GM18517 (cell line): ENCODE measurements around the gene LIMK1.

Experiments
- ATAC-seq: cut with Tn5 transposase; IDR thresholded peaks from one replicate; pipeline ENCODE4 v1.9.1; 2021; ENCODE audit warnings: mild to moderate bottlenecking, moderate library complexity; ENCODE audit not compliant: unreplicated experiment

LIMK1 gene

DNA sequence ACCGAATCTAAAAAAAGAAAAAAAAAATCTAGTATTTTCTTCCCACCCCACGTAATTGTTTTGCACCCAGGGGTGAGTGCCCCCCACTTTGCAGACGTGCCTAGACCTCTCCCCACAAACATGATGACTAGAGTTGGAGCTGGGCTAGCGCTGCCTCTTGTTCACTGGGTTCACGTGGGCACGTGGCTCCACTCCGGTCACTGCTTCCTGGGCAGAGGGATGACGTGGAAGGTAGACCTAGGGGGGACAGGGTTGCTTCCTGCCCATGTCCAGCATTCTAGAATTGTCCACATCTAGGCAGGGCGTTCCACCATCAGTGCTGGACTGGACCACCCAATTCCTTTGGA is 861 bp upstream of the LIMK1 start:
- no peak for ATAC-seq

DNA sequence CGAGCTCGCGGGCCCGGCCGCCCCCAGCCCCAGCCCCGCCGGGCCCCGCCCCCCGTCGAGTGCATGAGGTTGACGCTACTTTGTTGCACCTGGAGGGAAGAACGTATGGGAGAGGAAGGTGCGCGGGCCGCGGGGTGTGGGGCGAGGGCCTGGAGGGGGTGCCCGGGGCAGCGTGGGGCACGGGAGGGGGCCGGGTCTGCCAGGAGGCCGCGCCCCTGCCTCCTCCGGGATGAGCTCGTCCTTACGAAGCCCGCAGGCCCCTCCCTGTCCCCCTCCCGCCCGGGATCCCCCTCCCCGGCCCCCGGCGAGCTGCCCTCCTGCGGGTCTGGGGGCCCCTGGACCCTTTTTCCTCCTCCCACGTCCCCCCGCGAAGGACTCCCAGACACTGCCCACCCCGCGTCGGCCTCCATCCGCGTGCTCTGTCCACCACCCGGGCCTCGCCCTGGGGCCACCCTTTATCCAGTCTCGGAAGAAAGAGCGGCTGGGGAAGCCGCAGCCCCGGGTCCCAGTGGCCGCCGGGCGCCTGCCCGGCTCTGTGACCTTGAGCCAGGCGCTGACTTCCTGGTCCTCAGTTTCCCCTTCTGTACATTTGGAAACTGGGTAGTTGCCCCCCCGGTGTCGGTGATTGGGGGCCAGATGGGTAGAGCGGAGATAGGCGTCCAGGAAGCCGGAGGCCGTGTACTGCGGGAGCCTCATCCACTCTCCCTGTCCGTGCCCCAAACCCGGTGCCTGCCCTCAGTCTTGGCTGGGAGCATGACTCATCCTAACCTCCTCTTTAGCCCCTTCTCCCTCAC is 521 bp downstream of the LIMK1 start:
- peak; percentile 38 for ATAC-seq

DNA sequence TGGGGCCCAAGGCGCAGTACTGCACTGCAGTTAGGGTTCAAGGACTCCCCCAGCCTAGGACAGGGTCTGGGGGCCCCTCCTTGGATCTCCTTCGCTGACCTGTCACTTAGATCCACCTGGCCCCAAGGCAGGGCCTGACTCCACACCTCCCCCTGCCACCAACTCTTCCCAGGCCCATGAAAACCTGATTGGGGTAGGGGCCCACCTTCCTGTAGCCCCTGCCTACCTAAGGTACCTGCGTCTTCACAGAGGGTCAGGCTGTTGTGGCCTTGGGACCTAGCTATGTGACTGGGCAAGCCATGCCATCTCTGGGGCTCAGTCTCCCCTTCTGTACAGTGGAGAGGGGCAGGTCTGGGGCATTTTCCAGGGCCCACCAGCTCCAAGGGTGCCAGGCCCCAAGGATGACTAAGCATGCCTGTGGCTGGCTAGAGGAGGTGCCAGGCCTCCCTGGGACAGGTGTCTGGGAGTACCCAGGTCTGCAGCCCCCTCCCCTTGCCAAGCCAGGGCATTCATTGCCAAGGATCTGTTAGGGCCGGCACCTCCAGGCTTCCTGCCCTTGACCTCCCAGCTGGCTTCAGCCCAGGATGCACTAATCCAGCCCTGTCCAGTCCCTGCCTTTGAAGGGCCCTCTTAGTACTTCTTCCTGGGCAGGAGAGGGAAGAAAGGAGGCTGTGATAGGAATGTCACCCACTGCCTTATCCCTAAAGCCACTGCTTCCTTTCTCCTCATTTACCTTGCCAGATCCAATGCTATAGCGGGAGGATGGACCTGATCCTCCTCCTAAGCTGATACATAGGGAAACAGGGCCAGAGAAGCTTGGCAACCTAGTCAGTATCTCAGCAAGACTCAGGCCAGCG is 1.3 kb downstream of the LIMK1 start:
- ATAC-seq, result no peak

DNA sequence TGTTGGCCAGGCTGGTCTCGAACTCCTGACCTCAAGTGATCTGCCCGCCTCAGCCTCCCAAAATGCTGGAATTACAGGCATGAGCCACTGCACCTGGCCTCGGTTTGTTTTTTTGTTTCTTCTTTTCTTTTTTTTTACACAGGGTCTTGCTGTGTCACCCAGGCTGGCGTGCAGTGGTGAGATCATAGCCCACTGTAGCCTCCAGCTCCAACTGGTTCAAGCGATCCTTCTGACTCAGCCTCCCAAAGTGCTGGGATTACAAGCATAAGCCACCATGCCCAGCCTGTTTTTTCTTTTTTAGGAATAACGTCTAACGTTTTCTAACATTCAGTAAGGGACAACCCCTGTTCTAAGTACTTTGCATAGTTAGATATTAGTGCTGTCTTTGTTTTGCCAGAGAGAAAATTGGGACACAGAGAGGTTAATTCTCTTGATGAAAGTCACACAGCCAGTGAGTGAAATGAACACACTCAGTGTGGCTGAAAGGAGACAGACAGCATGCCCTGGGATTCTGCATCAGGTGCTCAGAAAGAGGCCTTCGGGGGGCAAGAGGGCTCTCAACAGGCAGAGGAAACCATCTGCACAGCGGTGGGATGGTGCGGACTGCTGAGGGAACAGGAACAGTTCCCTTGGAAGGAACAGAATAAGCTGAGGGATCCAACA is 4.3 kb downstream of the LIMK1 start:
- ATAC-seq, result no peak

DNA sequence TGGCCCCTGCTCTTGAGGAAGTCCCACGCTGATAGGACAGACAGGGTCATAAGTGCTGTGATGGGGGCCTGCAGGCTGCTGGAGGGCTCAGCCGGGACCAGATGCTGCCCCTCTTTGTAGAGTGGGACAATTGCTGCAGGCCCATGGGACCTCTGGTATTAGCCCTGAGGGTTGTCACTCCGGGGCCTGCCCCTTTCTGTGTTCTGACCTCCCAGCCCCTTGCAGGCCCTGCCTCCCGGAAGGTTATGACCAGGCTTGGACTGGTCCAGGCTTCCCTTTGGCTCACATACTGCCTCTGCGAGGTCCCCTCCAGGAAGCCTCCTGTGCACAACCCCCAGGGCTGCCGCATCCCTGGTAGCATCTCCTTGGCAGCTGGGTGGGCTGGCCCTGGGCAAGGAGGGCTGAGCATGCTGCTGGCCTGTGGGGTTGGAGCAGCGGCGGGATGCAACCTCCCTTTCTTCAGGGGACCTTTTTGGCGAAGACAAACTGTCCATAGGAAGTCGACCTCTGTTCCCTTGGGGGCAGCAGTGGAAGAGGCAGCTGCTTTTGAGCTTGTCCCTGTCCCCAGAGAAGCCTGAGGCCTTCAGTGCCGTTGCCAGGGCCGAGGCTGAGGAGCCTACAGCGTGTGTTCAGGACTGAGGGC is 8.8 kb downstream of the LIMK1 start:
- ATAC-seq, result no peak

DNA sequence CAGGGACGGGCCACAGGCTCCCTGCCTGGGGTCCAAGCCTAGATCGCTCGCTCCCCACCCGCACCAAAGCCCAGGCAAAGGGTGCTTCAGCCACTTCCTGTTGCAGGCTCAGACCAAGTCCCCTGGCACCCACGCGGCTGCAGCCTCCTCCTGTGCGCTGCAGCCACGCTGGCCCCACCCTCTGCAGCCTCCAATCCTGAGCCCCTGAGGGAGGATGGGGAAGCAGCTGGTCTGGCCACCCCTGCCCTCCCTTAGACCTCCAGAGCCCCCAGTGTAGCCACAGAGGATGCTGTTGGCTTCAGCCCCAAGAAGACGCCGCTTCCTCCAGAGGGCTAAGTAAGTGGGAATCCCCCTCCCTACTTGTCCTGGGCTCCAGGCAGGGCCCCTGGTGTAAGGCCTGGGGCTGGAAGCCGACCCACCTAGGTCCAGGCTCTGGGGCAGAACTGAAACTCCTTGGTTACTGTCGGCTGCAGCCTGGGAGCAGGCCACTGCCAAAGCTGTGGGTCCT is 9.4 kb downstream of the LIMK1 start:
- ATAC-seq, result peak; percentile 43

DNA sequence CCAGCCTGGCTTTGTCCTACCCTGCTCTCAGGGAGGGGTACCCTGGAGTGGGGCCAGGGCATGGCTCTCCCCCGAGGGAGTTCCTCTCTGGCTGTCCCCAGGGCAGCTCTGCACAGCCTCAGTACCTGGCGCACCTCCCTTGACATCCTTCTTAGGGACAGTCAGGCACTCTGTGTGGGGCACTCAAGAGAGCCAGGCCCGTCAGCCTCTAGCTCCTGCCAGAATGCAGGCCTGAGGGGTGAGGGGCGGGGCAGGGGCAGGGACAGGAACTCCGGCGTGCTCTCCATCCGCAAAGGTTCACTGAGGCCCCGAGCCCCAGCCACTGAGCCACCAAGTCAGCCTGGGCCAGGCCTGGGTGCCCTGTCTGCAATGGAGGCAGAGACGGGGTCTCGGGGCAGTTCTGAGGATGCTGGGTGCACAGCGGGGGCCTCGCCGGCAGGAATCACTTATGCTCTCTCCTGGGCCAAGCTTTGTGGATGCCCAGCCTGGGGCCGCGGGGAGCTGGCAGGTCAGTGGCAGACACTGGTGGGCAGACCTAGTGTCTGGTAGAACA is 10.1 kb downstream of the LIMK1 start:
- peak; percentile 4 for ATAC-seq

DNA sequence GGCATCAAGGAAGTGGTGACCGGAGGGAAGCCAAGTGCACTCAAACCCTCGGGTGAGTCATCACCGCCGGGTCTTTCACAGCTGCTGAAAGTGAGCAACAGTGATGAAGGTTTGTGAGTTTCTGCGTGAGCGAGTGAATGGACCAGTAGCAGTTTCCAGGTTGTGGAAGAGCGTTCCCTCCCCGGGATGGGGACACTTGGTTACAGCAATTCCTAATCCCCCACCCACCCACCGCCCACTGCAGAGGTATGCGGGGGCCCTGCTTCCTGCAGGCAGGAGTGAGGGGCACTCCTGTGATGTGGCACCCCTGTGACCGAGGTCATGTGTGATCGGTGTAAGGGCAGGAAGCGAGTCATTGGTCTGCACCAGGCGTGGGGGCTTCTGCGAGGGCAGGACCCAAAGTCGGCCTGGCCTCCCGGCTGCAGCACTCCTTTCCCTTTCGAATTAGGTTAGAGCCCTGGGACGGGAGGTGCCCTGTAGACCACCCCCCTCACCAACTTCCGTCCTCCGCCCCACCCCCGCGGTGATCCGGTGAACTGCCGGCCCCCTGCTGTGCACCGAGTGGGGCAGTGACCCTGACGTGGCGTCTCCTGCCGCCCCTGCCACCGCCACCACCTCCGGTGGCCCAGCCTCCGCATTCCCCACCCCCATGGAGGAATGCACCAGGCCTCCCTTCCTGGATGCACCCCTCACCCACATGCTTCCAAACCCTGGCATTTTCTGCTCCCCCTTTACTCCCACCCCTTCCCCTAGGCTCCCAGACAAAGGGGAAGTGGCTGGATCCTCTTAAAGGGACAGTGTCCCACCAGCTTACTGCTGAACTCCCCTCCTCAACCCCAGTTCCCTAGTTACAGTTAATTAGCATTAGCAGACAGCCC is 10.9 kb downstream of the LIMK1 start:
- ATAC-seq, result peak; percentile 44

DNA sequence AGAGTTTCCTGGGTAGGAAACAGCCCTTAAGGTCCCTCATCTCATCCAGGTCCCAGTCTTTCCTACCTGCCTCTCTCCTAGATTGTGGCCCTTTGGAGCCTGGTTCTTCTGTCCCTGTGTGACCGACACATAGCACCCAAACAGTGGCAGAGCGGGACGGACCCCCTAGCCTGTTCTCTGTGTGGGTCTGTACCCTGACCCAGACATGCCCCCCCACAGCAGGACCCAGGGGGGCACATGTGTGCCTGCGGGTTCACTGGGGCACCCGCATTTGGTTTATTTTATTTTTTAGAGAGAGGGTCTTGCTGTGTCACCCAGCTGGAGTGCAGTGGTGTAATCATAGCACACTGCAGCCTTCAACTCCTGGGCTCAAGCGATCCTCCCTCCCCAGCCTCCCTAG is 11.5 kb downstream of the LIMK1 start:
- ATAC-seq, result no peak

DNA sequence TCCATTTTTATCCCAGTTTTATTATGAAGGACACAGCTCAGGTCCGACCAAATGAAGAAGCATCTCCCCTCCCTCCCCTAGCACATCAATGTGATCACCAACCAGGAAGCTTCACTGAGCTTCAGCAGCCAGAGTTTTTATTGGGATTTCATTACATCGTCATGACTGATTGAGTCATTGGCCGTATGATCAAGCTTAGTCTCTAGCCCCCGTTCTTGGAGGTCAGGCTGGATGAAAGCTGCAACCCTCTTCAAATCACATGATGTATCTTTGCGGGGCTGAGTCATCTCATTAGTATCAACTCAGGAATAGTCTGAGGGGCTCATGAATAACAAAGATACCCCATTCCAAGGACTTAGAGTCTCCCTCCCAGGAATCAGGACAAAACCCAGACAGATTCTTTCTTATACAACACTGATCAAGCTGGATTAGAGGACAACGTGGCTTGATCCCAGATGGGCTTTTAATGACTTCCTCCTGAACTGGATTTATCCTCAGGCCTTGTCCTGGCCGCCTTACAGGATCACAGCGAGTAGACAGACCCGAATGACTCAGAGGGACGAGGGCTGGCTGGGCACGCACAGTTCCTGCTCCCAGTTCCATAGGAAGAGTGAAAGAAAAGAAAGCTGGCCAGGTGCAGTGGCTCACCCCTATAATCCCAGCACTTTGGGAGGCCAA is 14.5 kb downstream of the LIMK1 start:
- ATAC-seq, result no peak

DNA sequence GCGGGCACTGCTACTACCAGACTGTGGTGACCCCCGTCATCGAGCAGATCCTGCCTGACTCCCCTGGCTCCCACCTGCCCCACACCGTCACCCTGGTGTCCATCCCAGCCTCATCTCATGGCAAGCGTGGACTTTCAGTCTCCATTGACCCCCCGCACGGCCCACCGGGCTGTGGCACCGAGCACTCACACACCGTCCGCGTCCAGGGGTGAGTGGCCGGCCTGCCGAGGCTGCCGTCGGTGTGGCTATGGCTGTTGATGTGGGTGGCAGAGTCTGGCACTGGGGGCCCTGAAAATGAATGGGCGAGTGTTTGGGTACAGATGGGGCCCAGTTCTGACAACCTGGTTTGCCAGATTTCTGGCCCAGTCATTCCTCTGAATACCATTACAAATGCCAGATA is 15.4 kb downstream of the LIMK1 start:
- ATAC-seq, result no peak

DNA sequence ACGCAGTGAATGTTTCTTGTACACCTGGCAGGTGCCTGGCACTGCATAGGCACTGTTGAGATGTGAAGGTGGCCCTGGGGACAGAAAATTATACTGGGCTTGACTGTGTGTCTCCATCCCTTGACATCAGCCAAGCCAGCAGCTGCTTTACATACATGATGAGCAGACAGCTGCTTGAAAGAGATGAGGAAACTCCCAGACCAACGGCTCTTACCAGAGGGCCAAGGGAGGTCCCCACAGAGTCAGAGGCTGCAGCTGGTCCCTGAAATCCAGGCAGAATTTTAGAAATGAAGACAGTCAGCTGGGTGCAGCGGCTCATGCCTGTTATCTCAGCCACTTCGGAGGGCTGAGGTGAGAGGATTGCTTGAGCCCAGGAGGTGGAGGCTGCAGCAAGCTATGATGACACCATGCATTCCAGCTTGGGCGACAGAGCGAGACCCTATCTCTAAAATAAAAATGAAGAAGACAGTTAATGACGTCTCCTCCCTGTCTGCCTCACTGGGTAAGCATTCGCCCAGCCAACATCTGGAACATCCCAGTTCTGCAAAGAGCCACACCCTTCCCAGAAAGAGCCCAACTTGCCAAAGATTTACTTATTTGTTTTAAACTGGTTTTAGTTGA is 17.6 kb downstream of the LIMK1 start:
- peak; percentile 81 for ATAC-seq

DNA sequence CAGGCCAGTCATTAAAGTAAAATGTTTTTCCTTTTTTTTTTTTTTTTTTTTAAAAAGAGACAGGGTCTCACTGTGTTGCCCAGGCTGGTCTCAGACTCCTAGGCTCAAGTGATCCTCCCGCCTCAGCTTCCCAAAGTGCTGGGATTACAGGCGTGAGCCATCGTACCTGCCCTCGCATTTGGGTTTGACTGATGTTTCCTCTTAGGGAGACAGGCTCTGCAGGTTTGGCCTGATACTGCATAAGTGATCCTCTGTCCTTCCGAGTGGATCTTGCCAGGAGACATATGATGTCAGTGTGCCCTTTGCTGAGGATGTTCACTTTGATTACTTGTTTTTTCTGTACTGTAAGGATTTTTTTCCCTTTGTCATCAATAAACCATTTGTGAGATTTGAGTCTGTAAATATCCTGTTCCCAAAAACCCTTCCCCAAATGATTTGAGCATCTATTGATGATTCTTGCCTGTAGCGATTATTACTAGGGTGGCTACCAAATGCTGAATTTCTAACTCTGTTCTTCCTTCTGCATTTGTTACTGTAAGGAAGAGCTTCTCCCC is 19.7 kb downstream of the LIMK1 start:
- no peak for ATAC-seq

DNA sequence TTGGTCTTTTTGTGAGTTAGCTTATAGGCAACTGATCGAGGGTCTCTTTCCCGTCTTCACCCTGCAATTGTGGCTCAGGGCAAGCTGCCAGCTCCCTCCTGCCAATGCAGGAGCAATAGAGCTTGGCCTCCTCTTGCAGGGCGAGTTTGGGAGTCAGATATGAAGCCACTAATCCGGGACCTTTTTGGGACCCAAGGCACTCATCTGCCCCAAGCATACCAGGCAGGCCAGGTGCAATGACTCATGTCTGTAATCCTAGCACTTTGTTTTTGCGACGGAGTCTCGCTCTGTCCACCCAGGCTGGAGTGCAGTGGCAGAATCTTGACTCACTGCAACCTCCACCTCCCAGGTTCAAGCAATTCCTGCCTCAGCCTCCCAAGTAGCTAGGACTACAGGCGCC is 21.1 kb downstream of the LIMK1 start:
- ATAC-seq, result no peak

DNA sequence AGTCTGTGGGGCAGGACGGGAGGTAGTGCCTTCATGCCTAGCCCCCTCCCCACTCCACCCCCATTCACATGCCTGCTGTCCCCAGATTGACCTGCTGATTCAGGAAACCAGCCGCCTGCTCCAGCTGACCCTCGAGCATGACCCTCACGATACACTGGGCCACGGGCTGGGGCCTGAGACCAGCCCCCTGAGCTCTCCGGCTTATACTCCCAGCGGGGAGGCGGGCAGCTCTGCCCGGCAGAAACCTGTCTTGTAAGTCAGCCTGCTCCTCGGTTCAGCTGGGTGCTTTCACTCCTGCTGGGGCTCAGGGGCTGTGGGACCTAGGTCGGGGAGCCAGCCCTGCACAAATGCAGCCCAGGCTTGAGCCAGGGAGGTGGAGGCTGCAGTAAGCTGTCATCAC is 22.4 kb downstream of the LIMK1 start:
- ATAC-seq, result no peak

DNA sequence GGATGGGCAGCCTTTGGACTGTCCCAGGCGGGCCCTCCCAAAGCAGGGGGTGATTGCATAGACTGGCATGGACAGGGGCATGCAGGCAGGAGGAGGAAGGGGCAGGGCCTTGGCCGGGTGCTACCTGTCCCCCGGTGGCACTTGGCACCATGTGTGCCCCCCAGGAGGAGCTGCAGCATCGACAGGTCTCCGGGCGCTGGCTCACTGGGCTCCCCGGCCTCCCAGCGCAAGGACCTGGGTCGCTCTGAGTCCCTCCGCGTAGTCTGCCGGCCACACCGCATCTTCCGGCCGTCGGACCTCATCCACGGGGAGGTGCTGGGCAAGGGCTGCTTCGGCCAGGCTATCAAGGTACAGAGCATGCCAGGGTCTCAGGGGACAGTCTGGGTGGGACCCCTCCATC is 23.2 kb downstream of the LIMK1 start:
- no peak for ATAC-seq

DNA sequence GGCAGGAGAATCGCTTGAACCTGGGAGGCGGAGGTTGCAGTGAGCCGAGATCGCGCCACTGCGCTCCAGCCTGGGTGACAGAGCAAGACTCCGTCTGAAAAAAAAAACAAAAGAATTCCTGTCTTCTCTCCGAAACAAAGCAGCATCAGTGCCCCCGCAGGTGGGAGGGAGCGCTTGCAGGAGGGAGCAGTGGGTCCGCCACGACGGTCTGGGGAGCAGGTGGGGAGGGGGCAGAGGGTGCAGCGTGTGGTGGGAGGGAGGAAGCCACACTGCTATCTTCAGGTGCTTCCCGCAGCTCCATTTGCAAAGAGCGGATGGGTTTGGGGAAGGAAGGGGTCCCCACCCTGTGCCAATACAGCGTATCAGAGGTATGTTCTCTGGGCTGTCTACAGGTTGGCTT is 31.7 kb downstream of the LIMK1 start:
- ATAC-seq, result no peak

DNA sequence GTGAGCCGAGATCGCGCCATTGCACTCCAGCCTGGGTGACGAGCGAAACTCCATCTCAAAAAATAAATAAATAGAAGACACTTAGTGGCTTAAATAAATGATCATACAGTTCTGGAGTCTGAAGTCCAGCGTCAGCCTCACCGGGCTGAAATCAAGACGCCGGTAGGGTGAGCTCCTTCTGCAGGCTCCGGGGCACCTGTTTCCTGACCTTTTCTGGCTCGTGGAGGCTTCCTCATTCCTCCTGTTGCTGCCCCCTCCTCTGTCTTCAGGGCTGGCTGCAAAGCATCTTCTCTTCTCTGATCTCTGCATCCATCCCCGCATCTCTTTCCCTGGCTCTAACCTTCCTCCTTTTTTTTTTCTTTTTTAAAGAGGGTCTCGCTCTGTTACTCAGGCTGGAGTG is 32.8 kb downstream of the LIMK1 start:
- ATAC-seq, result no peak

DNA sequence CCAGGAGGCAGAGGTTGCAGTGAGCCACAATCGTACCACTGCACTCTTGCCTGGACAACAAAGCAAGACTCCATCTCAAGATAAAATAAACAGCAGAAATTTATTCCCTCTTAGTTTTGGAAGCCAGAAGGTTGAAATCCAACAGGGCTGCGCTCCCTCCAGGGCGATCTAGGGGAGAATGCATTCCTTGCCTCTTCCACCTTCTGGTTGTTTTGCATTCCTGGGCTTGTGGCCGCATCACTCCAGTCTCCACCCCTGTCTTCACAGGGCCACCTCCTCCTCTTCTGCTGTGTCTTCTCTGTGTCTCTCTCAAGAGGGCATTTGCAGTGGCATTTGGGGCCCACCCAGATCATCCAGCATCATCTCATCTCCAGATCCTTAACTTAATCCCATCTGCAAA is 36.2 kb downstream of the LIMK1 start:
- no peak for ATAC-seq
